Erythroblast (primary cell): ENCODE results near the gene TMEM217.

Experiments used
- GATA1 ChIP-seq: IDR thresholded peaks from 2 replicates; pipeline ENCODE4 v1.6.1; 2011; ENCODE audit warnings: low read depth, mild to moderate bottlenecking, control low read depth, low read length, moderate library complexity
- POLR2A ChIP-seq: IDR thresholded peaks from 2 replicates; pipeline ENCODE4 v1.6.1; 2011; ENCODE audit warnings: mild to moderate bottlenecking, low read length

GRCh38 chr6:37257634-37258404, at the start of gene TMEM217, which contains the start of gene TBC1D22B:
- TF ChIP-seq POLR2A (peak; percentile 89), GATA1 (no peak)
